Right lobe of liver (tissue), 6 donors: ENCODE data around the gene IRS4. TPM values are rescaled to one million over a fixed set of nuclear protein-coding genes. Genes with fewer than 3 reads are reported as not detected.

ENCODE experiments used
- ATAC-seq, 4 donors: fragments of 200-7000 bp; cut with Tn5 transposase; one replicate each; pipeline ENCODE4 v1.9.1; 2020; ENCODE audit warnings: mild to moderate bottlenecking in 4 of 4, moderate library complexity in 4 of 4
- DNase-seq, 3 donors: peaks; one replicate each; pipeline ENCODE4 v3.0.0-alpha.2; 2020
- H3K27ac ChIP-seq, 3 donors: fragments of 200-600 bp; one replicate each; pipeline ENCODE4 v1.8.0; 2022
- H3K27me3 ChIP-seq, 2 donors: fragments of 200-600 bp; one replicate each; pipeline ENCODE4 v1.8.0; 2022
- H3K36me3 ChIP-seq, 4 donors: fragments of 200-600 bp; sonication (generic) in 1 of 4; one replicate each; pipeline versions ENCODE4 v1.5.1 to v1.8.0; 2017 to 2022; ENCODE audit warnings: control low read depth in 1 of 4
- H3K4me1 ChIP-seq, 4 donors: fragments of 200-600 bp; sonication (generic) in 1 of 4; one replicate each; pipeline versions ENCODE4 v1.5.1 to v1.8.0; 2017 to 2022; ENCODE audit warnings: control low read depth in 1 of 4
- H3K4me3 ChIP-seq, 3 donors: fragments of 200-600 bp; one replicate each; pipeline ENCODE4 v1.8.0; 2022
- H3K9me3 ChIP-seq, 4 donors: fragments of 200-600 bp; sonication (generic) in 1 of 4; one replicate each; pipeline versions ENCODE4 v1.5.1 to v1.8.0; 2017 to 2022; ENCODE audit warnings: control low read depth in 1 of 4
- CTCF ChIP-seq, 4 donors: fragments of 200-600 bp in 3 of 4; fragments of 450-650 bp in 1 of 4; IDR thresholded peaks; one replicate each; pipeline versions ENCODE4 v1.5.1 to v1.8.0; 2016 to 2022; ENCODE audit warnings: antibody characterized with exemption in 4 of 4, mild to moderate bottlenecking in 2 of 4
- POLR2A ChIP-seq: fragments of 450-650 bp; IDR thresholded peaks from one replicate; pipeline ENCODE4 v1.6.1; 2017; ENCODE audit warnings: antibody characterized with exemption, mild to moderate bottlenecking
- WGBS: methylation state at CpG from one replicate; pipeline ENCODE4 v1.1.6; 2018; ENCODE audit warnings: low coverage, low lambda C conversion rate; ENCODE audit not compliant: insufficient coverage; ENCODE audit errors: missing lambda C conversion rate; 5-methylcytosine and 5-hydroxymethylcytosine counted together
- intact Hi-C, 2 donors: fragments of 100-400 bp; cut with DNase I; formaldehyde crosslinking; loops; one replicate each; pipeline versions ENCODE4 v1.11.2 to v1.14.1; 2022
- total RNA-seq, 6 experiments: library from RNA; depleted of rRNA in 2 of 6; stranded (reverse); fragments of >200 nt in 2 of 6; fragmentation: NEBNext Ultra II Directional in 3 of 6; extraction: Animal tissue kit (Norgen Biotek cat#: 25700) in 3 of 6; gene quantifications; one replicate each; pipeline versions ENCODE4 v1.1.0 to v1.2.4, GENCODE V29; 2016 to 2023
- donor health status: DM: no; HTN: yes; CAD: no.
- donor health status: DM: no; HTN: no; CAD: no.
- donor health status: DM: no; HTN: no; CAD: no.
- donor health status: DM: no; HTN: yes; CAD: no.
- donor health status: DM: no; HTN: yes; CAD: no.

IRS4 gene
- total RNA-seq, 6 experiments from 2014 or later: not detected

DNA sequence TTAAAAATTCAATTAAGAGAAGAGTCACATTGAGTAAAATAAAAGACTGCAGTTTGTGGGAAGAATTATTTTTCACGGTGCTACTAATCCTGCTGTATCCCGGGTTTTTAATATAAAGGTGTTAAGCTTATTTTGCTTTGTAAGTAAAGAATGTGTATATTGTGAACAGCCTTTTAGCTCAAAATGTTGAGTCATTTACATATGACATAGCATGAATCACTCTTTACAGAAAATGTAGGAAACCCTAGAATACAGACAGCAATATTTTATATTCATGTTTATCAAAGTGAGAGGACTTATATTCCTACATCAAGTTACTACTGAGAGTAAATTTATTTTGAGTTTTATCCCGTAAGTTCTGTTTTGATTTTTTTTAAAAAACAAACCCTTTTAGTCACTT lies 39.7 kb downstream of the IRS4 start:
- H3K27ac ChIP-seq: no peak overlapping the region
- H3K27me3 ChIP-seq: peaks cover 0 to 5% of the 10 kb centered on the region in 2 donors
- no peaks in the 10 kb centered on the region for H3K4me1 ChIP-seq
- no peak for ATAC-seq
- H3K36me3 ChIP-seq: no peaks in the 10 kb centered on the region
- intact Hi-C loops: no loop called here
- WGBS: 51% methylated on average over 3 of the region's 3 CpGs
- no peak for TF ChIP-seq CTCF (IDR thresholded peaks at IDR 0.05)
- TF ChIP-seq POLR2A: no peak
- H3K9me3 ChIP-seq: no peaks in the 10 kb centered on the region
- no peak overlapping the region for H3K4me3 ChIP-seq
- no peak for DNase-seq
